ENCODE measurements around the gene ADSS1.

ADSS1 gene

DNA sequence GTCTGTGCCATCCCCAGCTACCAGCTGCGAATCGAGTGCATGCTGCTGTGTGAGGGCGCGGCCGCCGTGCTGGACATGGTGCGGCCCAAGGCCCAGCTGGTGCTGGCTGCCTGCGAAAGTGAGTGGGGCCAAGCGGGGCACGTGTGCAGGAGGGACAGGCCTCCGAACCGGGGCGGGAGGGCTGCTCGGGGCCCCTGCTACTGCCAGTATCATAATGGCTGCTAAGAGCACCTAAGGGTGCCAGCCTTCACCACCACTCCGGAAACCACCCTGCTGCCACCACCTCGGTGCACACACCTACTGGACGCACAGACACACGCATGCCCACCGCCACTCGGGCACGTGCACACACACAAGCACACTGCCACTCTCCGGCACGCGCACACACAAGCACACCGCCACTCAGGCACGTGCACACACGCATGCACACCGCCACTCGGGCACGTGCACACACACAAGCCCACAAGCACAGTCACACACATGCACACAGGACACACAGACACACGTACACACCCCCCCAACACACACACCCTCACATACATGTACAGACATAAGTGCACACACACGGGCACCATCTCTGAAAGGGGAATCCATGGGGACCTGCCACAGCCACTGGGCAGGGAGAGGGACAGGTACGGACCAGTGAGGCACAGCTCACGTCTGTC, 13.8 kb upstream of the ADSS1 start:
- no peak overlapping the region for H3K4me3 ChIP-seq (replicated peaks in 1 of 2; ENCODE audit: low read depth in 2 of 2, low read length in 2 of 2)
- DNase-seq (ENCODE audit: low read depth in 2 of 2), result no peak
- TF ChIP-seq, protein P1, sequence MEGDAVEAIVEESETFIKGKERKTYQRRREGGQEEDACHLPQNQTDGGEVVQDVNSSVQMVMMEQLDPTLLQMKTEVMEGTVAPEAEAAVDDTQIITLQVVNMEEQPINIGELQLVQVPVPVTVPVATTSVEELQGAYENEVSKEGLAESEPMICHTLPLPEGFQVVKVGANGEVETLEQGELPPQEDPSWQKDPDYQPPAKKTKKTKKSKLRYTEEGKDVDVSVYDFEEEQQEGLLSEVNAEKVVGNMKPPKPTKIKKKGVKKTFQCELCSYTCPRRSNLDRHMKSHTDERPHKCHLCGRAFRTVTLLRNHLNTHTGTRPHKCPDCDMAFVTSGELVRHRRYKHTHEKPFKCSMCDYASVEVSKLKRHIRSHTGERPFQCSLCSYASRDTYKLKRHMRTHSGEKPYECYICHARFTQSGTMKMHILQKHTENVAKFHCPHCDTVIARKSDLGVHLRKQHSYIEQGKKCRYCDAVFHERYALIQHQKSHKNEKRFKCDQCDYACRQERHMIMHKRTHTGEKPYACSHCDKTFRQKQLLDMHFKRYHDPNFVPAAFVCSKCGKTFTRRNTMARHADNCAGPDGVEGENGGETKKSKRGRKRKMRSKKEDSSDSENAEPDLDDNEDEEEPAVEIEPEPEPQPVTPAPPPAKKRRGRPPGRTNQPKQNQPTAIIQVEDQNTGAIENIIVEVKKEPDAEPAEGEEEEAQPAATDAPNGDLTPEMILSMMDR (IDR thresholded peaks at IDR 0.05; ENCODE audit: low read depth, low read length), result no peak

GRCh38 chr14:104712881-104713734, 10.9 kb upstream of the ADSS1 start:
- TF ChIP-seq, protein P1 (IDR thresholded peaks at IDR 0.05; ENCODE audit: low read depth, low read length), result no peak
- DNase-seq (ENCODE audit: low read depth in 2 of 2), result no peak
- no peak overlapping the region for H3K4me3 ChIP-seq (replicated peaks in 1 of 2; ENCODE audit: low read depth in 2 of 2, low read length in 2 of 2)

GRCh38 chr14:104714066-104714465, 10.0 kb upstream of the ADSS1 start:
- no peak for DNase-seq (ENCODE audit: low read depth in 2 of 2)
- H3K4me3 ChIP-seq (replicated peaks in 1 of 2; ENCODE audit: low read depth in 2 of 2, low read length in 2 of 2), result no peak overlapping the region
- TF ChIP-seq, protein P1 (IDR thresholded peaks at IDR 0.05; ENCODE audit: low read depth, low read length), result no peak

DNA sequence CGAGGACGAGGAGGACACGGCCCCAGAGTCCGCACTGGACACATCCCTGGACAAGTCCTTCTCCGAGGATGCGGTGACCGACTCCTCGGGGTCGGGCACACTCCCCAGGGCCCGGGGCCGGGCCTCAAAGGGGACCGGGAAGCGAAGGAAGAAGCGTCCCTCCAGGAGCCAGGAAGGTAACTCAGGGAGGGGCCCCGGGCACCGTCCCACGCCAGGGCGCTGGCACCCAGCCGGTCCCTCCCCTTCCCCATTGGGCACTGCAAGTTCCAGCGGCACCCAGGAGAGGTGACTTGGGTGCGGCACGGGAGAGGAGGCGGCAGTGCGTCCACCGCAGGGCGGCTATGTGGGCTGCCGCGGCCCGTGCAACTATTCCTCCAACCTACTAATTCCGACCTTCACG, 9.3 kb upstream of the ADSS1 start:
- TF ChIP-seq, protein P1 (IDR thresholded peaks at IDR 0.05; ENCODE audit: low read depth, low read length), result no peak
- H3K4me3 ChIP-seq (replicated peaks in 1 of 2; ENCODE audit: low read depth in 2 of 2, low read length in 2 of 2), result no peak overlapping the region

DNA sequence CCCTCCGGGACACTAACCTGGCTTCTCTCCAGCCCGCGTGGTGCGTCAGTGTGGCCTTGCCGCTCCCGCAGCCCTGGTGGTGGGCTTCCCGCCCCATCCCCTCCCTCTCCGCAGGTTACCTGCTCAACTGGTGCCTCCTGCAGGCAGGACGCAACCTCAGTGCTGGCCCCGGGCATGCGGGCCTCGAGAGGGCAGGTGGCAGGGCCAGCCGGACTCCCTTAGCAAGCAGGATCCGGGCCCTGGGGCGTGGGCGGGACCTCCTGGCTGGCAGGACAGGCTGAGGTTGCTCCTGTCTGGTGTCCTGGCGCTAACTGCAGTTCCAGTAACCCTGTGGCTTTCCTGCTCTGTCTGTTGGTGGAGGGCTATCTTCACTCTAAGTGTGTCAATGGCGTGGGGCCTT, 8.6 kb upstream of the ADSS1 start:
- DNase-seq (ENCODE audit: low read depth in 2 of 2), result no peak
- TF ChIP-seq, protein P1 (IDR thresholded peaks at IDR 0.05; ENCODE audit: low read depth, low read length), result no peak
- H3K4me3 ChIP-seq (replicated peaks in 1 of 2; ENCODE audit: low read depth in 2 of 2, low read length in 2 of 2), result no peak overlapping the region

More for the DNA sequence above, 9.3 kb upstream of the ADSS1 start:
- no peak for DNase-seq (ENCODE audit: low read depth in 2 of 2)

- no peak for DNase-seq (ENCODE audit: low read depth in 2 of 2)
- TF ChIP-seq, protein P1 (IDR thresholded peaks at IDR 0.05; ENCODE audit: low read depth, low read length), result no peak
- no peak overlapping the region for H3K4me3 ChIP-seq (replicated peaks in 1 of 2; ENCODE audit: low read depth in 2 of 2, low read length in 2 of 2)
Measured at GRCh38 chr14:104715871-104716270, 8.2 kb upstream of the ADSS1 start.
